Activated naive CD4-positive, alpha-beta T cell treated with Interleukin-2 at 50 U/mL for 16 hours (primary cell): Measurements from ENCODE around the gene TLR8.
"Not testable (repeated sequence)": the region's sequence is repeated elsewhere in the genome, so short reads cannot be mapped to it uniquely, and the experiment has no call there.

Experiments
- DNase-seq: peaks from one replicate; pipeline ENCODE4 v3.0.0-alpha.2; 2020

The TLR8 gene

GRCh38 chrX:12947545-12948235 lies 41.3 kb downstream of the TLR8 start:
- DNase-seq: no peak

- no peak for DNase-seq
Measured at GRCh38 chrX:12948495-12948894, 42.1 kb downstream of the TLR8 start.

- no peak for DNase-seq
Measured at GRCh38 chrX:12949205-12949926, 42.9 kb downstream of the TLR8 start.

- peak; percentile 89 for DNase-seq
Measured at GRCh38 chrX:12949927-12950656, 43.7 kb downstream of the TLR8 start.

- DNase-seq: peak; percentile 72
Measured at GRCh38 chrX:12950851-12951594, 44.6 kb downstream of the TLR8 start.

GRCh38 chrX:12951595-12951975 lies 45.2 kb downstream of the TLR8 start:
- DNase-seq: no peak

GRCh38 chrX:12953420-12953819 lies 47.0 kb downstream of the TLR8 start:
- no peak for DNase-seq

- DNase-seq: no peak
Measured at GRCh38 chrX:12954376-12954775, 48.0 kb downstream of the TLR8 start.

GRCh38 chrX:12954981-12955380 lies 48.6 kb downstream of the TLR8 start:
- no peak for DNase-seq

- DNase-seq: peak; percentile 63
Measured at GRCh38 chrX:12955882-12956703, 49.7 kb downstream of the TLR8 start.

- peak; percentile 51 for DNase-seq
Measured at GRCh38 chrX:12956704-12957534, 50.5 kb downstream of the TLR8 start.

- no peak for DNase-seq
Measured at GRCh38 chrX:12958059-12958458, 51.6 kb downstream of the TLR8 start.

GRCh38 chrX:12958461-12958860 lies 52.0 kb downstream of the TLR8 start:
- no peak for DNase-seq

- DNase-seq: no peak
Measured at GRCh38 chrX:12961196-12961718, 54.8 kb downstream of the TLR8 start.

- no peak for DNase-seq
Measured at GRCh38 chrX:12962041-12962504, 55.7 kb downstream of the TLR8 start.

- DNase-seq: not testable (repeated sequence)
Measured at GRCh38 chrX:12963210-12963850, 56.9 kb downstream of the TLR8 start.

GRCh38 chrX:12965131-12965940 lies 58.9 kb downstream of the TLR8 start:
- DNase-seq: no peak

GRCh38 chrX:12966151-12966550 lies 59.7 kb downstream of the TLR8 start:
- no peak for DNase-seq

- no peak for DNase-seq
Measured at GRCh38 chrX:12967711-12968465, 61.5 kb downstream of the TLR8 start.
